ENCODE measurements around the gene KRT84.

GRCh38 chr12:52335598-52336262, 49.7 kb downstream of the KRT84 start:
- no peak for TF ChIP-seq POLR2A (IDR thresholded peaks at IDR 0.05)
- TF ChIP-seq CTCF (IDR thresholded peaks at IDR 0.05), result no peak
- TF ChIP-seq POLR2AphosphoS5 (IDR thresholded peaks at IDR 0.05), result no peak

Measured in sigmoid colon (tissue), 4 donors.